HG02798 (cell line): ENCODE measurements around the gene TMEM232.
A peak's percentile ranks its signal among the peaks of the same experiment; 100 is the strongest.

ENCODE experiments used
- ATAC-seq: cut with Tn5 transposase; IDR thresholded peaks from one replicate; pipeline ENCODE4 v1.9.1; 2021; ENCODE audit warnings: mild to moderate bottlenecking; ENCODE audit not compliant: unreplicated experiment, poor library complexity

The TMEM232 gene

GRCh38 chr5:110441035-110441434 is 285.4 kb downstream of the TMEM232 start:
- ATAC-seq, result peak; percentile 59

GRCh38 chr5:110440058-110440457 is 286.4 kb downstream of the TMEM232 start:
- ATAC-seq, result no peak

GRCh38 chr5:110439296-110439695 is 287.2 kb downstream of the TMEM232 start:
- ATAC-seq, result no peak

- ATAC-seq, result no peak
Measured at GRCh38 chr5:110435207-110435606, 291.3 kb downstream of the TMEM232 start.

- no peak for ATAC-seq
Measured at GRCh38 chr5:110431603-110432002, 294.9 kb downstream of the TMEM232 start.

- no peak for ATAC-seq
Measured at GRCh38 chr5:110414360-110414759, 312.1 kb downstream of the TMEM232 start.

GRCh38 chr5:110413856-110414255 is 312.6 kb downstream of the TMEM232 start:
- no peak for ATAC-seq

- no peak for ATAC-seq
Measured at GRCh38 chr5:110409571-110409970, 316.9 kb downstream of the TMEM232 start.

GRCh38 chr5:110402562-110402961 is 323.9 kb downstream of the TMEM232 start:
- no peak for ATAC-seq

- ATAC-seq, result no peak
Measured at GRCh38 chr5:110401881-110402280, 324.6 kb downstream of the TMEM232 start.

GRCh38 chr5:110398951-110399350 is 327.5 kb downstream of the TMEM232 start:
- ATAC-seq, result no peak

GRCh38 chr5:110397281-110397680 is 329.2 kb downstream of the TMEM232 start:
- no peak for ATAC-seq

GRCh38 chr5:110386782-110387181 is 339.7 kb downstream of the TMEM232 start:
- ATAC-seq, result no peak

GRCh38 chr5:110383231-110383630 is 343.2 kb downstream of the TMEM232 start:
- no peak for ATAC-seq

GRCh38 chr5:110377943-110378342 is 348.5 kb downstream of the TMEM232 start:
- no peak for ATAC-seq

GRCh38 chr5:110377361-110377760 is 349.1 kb downstream of the TMEM232 start:
- ATAC-seq, result no peak

GRCh38 chr5:110376281-110376951 is 350.1 kb downstream of the TMEM232 start:
- ATAC-seq, result no peak

GRCh38 chr5:110371725-110372041 is 354.8 kb downstream of the TMEM232 start:
- peak; percentile 83 for ATAC-seq

- ATAC-seq, result peak; percentile 36
Measured at GRCh38 chr5:110371011-110371724, 355.3 kb downstream of the TMEM232 start.
